ENCODE measurements around the gene HLA-DRA.

HLA-DRA gene

DNA sequence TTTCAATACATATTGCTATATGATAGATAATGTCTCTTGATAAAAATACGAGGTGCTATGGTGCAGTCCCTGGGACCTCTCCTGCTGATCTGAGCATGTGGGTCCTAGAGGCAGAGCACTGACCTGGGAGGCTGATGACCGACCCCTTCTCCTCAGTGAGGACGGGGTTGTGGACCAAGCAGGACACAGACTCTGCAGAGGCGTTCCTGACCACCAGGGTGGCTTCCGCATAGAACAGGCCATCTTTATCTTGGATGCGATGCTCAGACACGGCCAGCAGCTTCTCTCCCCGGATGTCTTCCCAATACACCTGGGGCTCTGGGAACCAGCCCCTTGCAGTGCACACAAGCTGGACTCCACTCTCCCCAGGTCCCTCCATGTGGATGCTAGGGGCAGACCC lies 36.9 kb upstream of the HLA-DRA start:
- TF ChIP-seq SUZ12 (IDR thresholded peaks at IDR 0.05; ENCODE audit: extremely low read depth, insufficient read depth, insufficient read length), result no peak
- TF ChIP-seq YY1 (IDR thresholded peaks at IDR 0.05; ENCODE audit: insufficient read depth, insufficient read length), result no peak
- no peak for TF ChIP-seq ZNF274 (IDR thresholded peaks at IDR 0.05; ENCODE audit: low read depth, low read length)
- Histone ChIP-seq H3K27me3 (ENCODE audit: insufficient read depth, insufficient read length) (no peaks in the 10 kb centered on the region), H3K4me3 (ENCODE audit: insufficient read length, low read depth) (no peak overlapping the region), H3K4me1 (ENCODE audit: insufficient read depth, insufficient read length) (no peaks in the 10 kb centered on the region), H3K9ac (ENCODE audit: insufficient read length, low read depth) (no peak overlapping the region), H3K9me3 (ENCODE audit: insufficient read depth, low read length) (no peaks in the 10 kb centered on the region), H3K36me3 (ENCODE audit: insufficient read depth, insufficient read length, low read length) (no peaks in the 10 kb centered on the region)
- no peak for DNase-seq (ENCODE audit: low read depth, low spot score)

DNA sequence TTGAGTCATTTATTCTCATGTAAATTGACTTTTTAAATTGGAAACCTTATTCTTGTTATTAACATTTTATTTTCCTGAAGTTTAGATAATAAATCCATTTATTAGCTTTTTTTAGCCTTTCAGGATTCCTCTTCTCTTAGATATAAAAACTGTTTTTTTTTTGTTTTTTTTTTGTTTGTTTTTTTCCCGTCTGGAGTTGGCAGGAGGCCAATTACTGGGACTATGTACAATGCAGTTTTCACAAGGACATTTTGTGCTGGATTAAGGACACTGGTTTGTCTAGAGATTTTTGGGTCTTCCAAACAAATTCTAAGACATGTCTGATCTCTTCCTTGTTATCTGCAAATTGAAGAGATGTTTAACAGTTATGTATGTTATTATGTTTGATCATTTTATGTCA lies 34.0 kb upstream of the HLA-DRA start:
- H3K9me3 ChIP-seq (ENCODE audit: insufficient read depth, low read length), result no peaks in the 10 kb centered on the region
- H3K4me1 ChIP-seq (ENCODE audit: insufficient read depth, insufficient read length), result no peaks in the 10 kb centered on the region
- TF ChIP-seq SUZ12 (IDR thresholded peaks at IDR 0.05; ENCODE audit: extremely low read depth, insufficient read depth, insufficient read length) (no peak), ZNF274 (IDR thresholded peaks at IDR 0.05; ENCODE audit: low read depth, low read length) (no peak), YY1 (IDR thresholded peaks at IDR 0.05; ENCODE audit: insufficient read depth, insufficient read length) (no peak)
- no peaks in the 10 kb centered on the region for H3K27me3 ChIP-seq (ENCODE audit: insufficient read depth, insufficient read length)
- H3K36me3 ChIP-seq (ENCODE audit: insufficient read depth, insufficient read length, low read length), result no peaks in the 10 kb centered on the region
- H3K9ac ChIP-seq (ENCODE audit: insufficient read length, low read depth), result no peak overlapping the region
- no peak overlapping the region for H3K4me3 ChIP-seq (ENCODE audit: insufficient read length, low read depth)
- no peak for DNase-seq (ENCODE audit: low read depth, low spot score)

DNA sequence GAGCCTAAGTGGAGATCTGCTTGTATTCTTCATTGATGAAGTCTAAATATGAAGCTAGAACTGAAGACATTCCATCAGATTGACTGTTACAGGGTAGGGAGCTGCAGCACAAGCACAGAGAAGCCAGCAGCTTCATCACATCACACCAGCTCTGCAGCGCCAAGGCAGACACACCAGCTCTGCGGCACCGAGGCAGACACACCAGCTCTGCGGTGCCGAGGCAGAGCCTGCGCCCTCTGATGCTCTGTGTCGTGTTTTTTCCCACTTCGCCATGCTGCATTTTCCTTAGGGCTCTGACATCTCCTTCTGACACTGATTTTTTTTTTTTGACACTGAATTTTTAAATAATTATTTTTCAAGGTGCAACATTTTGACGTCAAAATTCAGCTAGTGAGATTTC lies 33.5 kb upstream of the HLA-DRA start:
- no peak for DNase-seq (ENCODE audit: low read depth, low spot score)
- Histone ChIP-seq H3K27me3 (ENCODE audit: insufficient read depth, insufficient read length) (no peaks in the 10 kb centered on the region), H3K4me1 (ENCODE audit: insufficient read depth, insufficient read length) (no peaks in the 10 kb centered on the region), H3K9me3 (ENCODE audit: insufficient read depth, low read length) (no peaks in the 10 kb centered on the region), H3K4me3 (ENCODE audit: insufficient read length, low read depth) (no peak overlapping the region), H3K9ac (ENCODE audit: insufficient read length, low read depth) (no peak overlapping the region), H3K36me3 (ENCODE audit: insufficient read depth, insufficient read length, low read length) (no peaks in the 10 kb centered on the region)
- TF ChIP-seq SUZ12 (IDR thresholded peaks at IDR 0.05; ENCODE audit: extremely low read depth, insufficient read depth, insufficient read length) (no peak), ZNF274 (IDR thresholded peaks at IDR 0.05; ENCODE audit: low read depth, low read length) (no peak), YY1 (IDR thresholded peaks at IDR 0.05; ENCODE audit: insufficient read depth, insufficient read length) (no peak)

DNA sequence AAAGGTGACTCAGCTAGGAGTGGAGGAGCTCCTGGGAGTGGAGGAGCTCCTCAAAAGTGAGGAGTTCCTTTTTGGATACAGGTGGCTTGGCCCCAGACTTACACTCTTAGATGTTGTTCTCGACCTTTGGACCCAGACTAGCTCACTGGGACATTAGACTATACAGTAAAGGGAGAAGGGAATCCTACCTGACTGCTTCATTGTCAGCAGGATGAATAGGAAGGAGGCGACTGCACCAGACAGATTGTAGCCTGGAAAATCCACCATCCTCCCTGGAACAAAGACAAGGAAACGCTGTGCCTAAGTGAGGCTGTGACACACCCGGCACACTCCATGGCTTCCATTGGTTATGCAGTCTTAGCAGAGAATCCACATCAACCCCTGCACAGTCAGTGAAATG lies 32.8 kb upstream of the HLA-DRA start, which contains the start of gene BTNL2:
BTNL2 (minus strand) TSS at position 325 of the 400 bp plus-strand sequence; CDS start at position 267, 58 bp downstream.
- Histone ChIP-seq H3K9me3 (ENCODE audit: insufficient read depth, low read length) (no peaks in the 10 kb centered on the region), H3K4me3 (ENCODE audit: insufficient read length, low read depth) (no peak within 1 kb of the TSS)

DNA sequence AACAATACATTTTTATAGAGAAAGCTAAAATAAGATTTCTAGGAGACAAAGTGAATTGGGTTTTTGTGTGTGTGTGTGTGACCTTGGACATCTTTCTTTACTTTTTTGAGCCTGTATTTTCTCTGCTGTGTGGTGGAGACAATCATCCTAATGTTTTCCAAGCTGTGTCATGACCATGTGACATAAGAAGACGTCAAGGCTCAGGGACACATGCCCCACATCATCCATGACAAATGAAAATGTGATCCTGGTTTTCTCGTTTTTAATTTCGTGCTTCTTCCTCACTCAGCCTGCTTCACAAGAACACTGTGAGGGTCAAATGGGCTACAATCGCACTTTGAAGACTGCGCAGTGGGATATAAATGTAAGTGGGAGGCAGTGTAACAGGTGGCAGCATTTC lies 28.8 kb upstream of the HLA-DRA start:
- Histone ChIP-seq H3K4me1 (ENCODE audit: insufficient read depth, insufficient read length) (no peaks in the 10 kb centered on the region), H3K27me3 (ENCODE audit: insufficient read depth, insufficient read length) (peaks cover 13% of the 10 kb centered on the region), H3K9ac (ENCODE audit: insufficient read length, low read depth) (no peak overlapping the region), H3K9me3 (ENCODE audit: insufficient read depth, low read length) (no peaks in the 10 kb centered on the region), H3K4me3 (ENCODE audit: insufficient read length, low read depth) (no peak overlapping the region), H3K36me3 (ENCODE audit: insufficient read depth, insufficient read length, low read length) (no peaks in the 10 kb centered on the region)
- TF ChIP-seq YY1 (IDR thresholded peaks at IDR 0.05; ENCODE audit: insufficient read depth, insufficient read length) (no peak), SUZ12 (IDR thresholded peaks at IDR 0.05; ENCODE audit: extremely low read depth, insufficient read depth, insufficient read length) (no peak)
- DNase-seq (ENCODE audit: low read depth, low spot score), result no peak

More for the DNA sequence above, 32.8 kb upstream of the HLA-DRA start, which contains the start of gene BTNL2:
- Histone ChIP-seq H3K27me3 (ENCODE audit: insufficient read depth, insufficient read length) (no peaks in the 10 kb centered on the region), H3K4me1 (ENCODE audit: insufficient read depth, insufficient read length) (no peaks in the 10 kb centered on the region), H3K9ac (ENCODE audit: insufficient read length, low read depth) (no peak within 1 kb of the TSS), H3K36me3 (ENCODE audit: insufficient read depth, insufficient read length, low read length) (no peaks in the 10 kb centered on the region)
- TF ChIP-seq ZNF274 (IDR thresholded peaks at IDR 0.05; ENCODE audit: low read depth, low read length), result no peak
- no peak for TF ChIP-seq SUZ12 (IDR thresholded peaks at IDR 0.05; ENCODE audit: extremely low read depth, insufficient read depth, insufficient read length)
- TF ChIP-seq YY1 (IDR thresholded peaks at IDR 0.05; ENCODE audit: insufficient read depth, insufficient read length), result no peak
- DNase-seq (ENCODE audit: low read depth, low spot score), result no peak

DNA sequence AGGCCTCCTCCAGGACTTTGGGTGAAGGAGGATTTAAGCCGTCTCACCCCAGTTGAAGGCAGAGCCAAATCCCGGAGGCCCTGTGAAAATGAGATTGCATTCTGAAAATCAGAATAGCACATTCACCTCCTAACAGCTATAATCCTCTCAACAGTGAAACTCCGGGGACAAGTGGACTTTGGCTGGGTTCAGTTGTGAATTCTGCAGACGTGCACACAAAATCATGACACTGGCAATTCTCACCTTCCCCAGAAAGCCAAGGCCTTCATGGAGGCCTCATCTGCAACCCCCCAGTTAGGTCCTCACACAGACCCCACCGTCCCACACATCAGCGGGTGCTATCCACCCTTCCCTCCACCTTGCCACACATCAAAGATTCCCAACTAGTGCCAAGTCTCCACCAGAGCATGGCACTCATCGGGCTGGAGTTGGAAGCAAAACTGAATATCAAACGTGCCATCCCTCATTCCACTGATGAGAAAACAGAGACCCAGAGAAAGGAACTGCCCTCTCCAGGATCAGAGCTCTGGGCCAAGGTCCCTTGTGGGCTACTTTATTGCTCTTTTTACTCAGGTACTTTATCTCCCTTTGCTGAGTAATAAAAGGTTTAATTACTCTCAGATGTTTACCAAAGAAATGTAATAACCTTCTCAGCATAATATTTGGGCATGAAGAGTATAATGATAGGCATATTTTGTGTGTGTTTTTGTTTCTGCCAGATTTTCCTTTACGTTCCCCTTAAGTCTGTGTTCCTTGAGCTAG lies 27.9 kb upstream of the HLA-DRA start:
- TF ChIP-seq ZNF274 (IDR thresholded peaks at IDR 0.05; ENCODE audit: low read depth, low read length) (no peak), YY1 (IDR thresholded peaks at IDR 0.05; ENCODE audit: insufficient read depth, insufficient read length) (no peak), SUZ12 (IDR thresholded peaks at IDR 0.05; ENCODE audit: extremely low read depth, insufficient read depth, insufficient read length) (no peak)
- DNase-seq (ENCODE audit: low read depth, low spot score), result no peak
- H3K9me3 ChIP-seq (ENCODE audit: insufficient read depth, low read length), result no peaks in the 10 kb centered on the region
- no peaks in the 10 kb centered on the region for H3K4me1 ChIP-seq (ENCODE audit: insufficient read depth, insufficient read length)
- no peak overlapping the region for H3K4me3 ChIP-seq (ENCODE audit: insufficient read length, low read depth)
- H3K9ac ChIP-seq (ENCODE audit: insufficient read length, low read depth), result no peak overlapping the region
- no peaks in the 10 kb centered on the region for H3K36me3 ChIP-seq (ENCODE audit: insufficient read depth, insufficient read length, low read length)
- H3K27me3 ChIP-seq (ENCODE audit: insufficient read depth, insufficient read length), result peaks cover 13% of the 10 kb centered on the region

DNA sequence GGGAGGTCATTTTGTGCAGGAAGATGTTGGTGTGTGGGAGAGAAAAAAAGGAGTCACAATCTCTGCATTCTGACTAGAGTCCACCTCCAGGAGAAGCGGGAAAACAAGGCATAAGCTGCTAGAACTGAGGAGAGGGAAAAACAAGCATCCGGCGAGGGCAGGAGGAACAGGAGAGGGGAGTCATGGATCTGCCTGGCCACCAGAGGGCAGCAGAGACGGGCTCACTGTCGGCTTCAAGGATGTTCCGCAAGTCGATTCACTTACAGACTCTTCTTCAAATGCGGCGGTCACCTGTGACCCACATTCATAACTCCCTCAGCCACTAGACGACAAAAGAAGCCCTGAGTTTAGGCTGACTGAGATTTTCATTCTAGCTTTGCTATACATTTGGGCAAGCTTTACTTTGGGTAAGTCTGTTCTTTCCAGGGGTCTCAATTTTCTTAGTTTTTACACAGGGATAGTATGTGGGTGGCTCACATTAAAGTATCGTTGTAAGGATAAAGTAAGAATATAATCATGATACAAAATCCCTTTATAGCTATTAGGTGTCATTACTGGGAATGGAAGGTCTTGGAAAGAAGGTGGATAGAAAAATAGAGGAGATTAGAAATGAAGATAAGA lies 26.1 kb upstream of the HLA-DRA start:
- Histone ChIP-seq H3K4me1 (ENCODE audit: insufficient read depth, insufficient read length) (no peaks in the 10 kb centered on the region), H3K9me3 (ENCODE audit: insufficient read depth, low read length) (no peaks in the 10 kb centered on the region), H3K4me3 (ENCODE audit: insufficient read length, low read depth) (no peak overlapping the region), H3K36me3 (ENCODE audit: insufficient read depth, insufficient read length, low read length) (no peaks in the 10 kb centered on the region), H3K27me3 (ENCODE audit: insufficient read depth, insufficient read length) (peaks cover 13% of the 10 kb centered on the region), H3K9ac (ENCODE audit: insufficient read length, low read depth) (no peak overlapping the region)
- peak; percentile 66 for DNase-seq (ENCODE audit: low read depth, low spot score)
- no peak for TF ChIP-seq ZNF274 (IDR thresholded peaks at IDR 0.05; ENCODE audit: low read depth, low read length)
- no peak for TF ChIP-seq YY1 (IDR thresholded peaks at IDR 0.05; ENCODE audit: insufficient read depth, insufficient read length)
- no peak for TF ChIP-seq SUZ12 (IDR thresholded peaks at IDR 0.05; ENCODE audit: extremely low read depth, insufficient read depth, insufficient read length)
